HCT116 (cell line): ENCODE data around the gene SMIM24. TPM values are rescaled to one million over a fixed set of nuclear protein-coding genes. Genes with fewer than 3 reads are reported as not detected.
A peak's percentile ranks its signal among the peaks of the same experiment; 100 is the strongest.

ENCODE experiments used
- ATAC-seq: fragments of 200-7000 bp; cut with Tn5 transposase; 2 replicates; pipeline ENCODE4 v1.9.1; 2020; ENCODE audit warnings: mild to moderate bottlenecking, moderate library complexity
- BruUV-seq: library from RNA; stranded (reverse); fragments of 400-500 nt; replicated peaks from 2 replicates; lab custom pipeline; 2021; lab: Mats Ljungman, UMichigan
- CTCF ChIA-PET: fragments of 300-600 bp; sonication (Branson Sonifier 250); formaldehyde crosslinking; loops from one replicate; lab custom pipeline; 2021; ENCODE audit warnings: antibody characterized with exemption; lab: Charles Lee
- POLR2A ChIA-PET: fragments of 300-600, 350-600 bp; sonication (Branson Sonifier 250); formaldehyde crosslinking; loops from one replicate; lab custom pipeline; 2021; ENCODE audit warnings: antibody characterized with exemption; lab: Charles Lee
- RAD21 ChIA-PET, 2 experiments: fragments of 300-600 bp; sonication (Branson Sonifier 250); formaldehyde crosslinking; loops; one replicate each; lab custom pipeline; 2023; ENCODE audit warnings: low total read pairs in 2 of 2; ENCODE audit not compliant: uncharacterized antibody in 2 of 2, unreplicated experiment in 2 of 2, low non-redundant PET in 1 of 2; lab: Charles Lee
- DNase-seq: peaks from one replicate; pipeline ENCODE4 v3.0.0-alpha.2; 2010; ENCODE audit warnings: low read depth, low spot score
- H2AFZ ChIP-seq: fragments of 200-600 bp; shearing (Covaris generic), sonication (generic); 2 replicates; pipeline ENCODE4 v1.6.1; 2017; ENCODE audit warnings: low read depth, mixed run types, mixed read lengths, antibody characterized with exemption, low read length; ENCODE audit not compliant: poor library complexity, severe bottlenecking
- H3K27ac ChIP-seq: 2 replicates; pipeline ENCODE4 v1.5.1; 2012; ENCODE audit warnings: low read depth, low read length
- H3K27me3 ChIP-seq: fragments of 200-600 bp; sonication (generic); 2 replicates; pipeline ENCODE4 v1.6.1; 2016; ENCODE audit warnings: mixed run types, low read length, mixed read lengths; ENCODE audit not compliant: insufficient read depth
- H3K36me3 ChIP-seq, 2 experiments: fragments of 200-500 bp in 1 of 2; fragments of 200-600 bp in 1 of 2; sonication (Bioruptor generic) in 1 of 2; sonication (generic) in 1 of 2; 2 replicates each; pipeline versions ENCODE4 v1.5.1 to v1.6.1; 2014 to 2016; ENCODE audit warnings: low read length in 2 of 2, inconsistent platforms in 1 of 2, mixed read lengths in 1 of 2, mixed run types in 1 of 2; ENCODE audit not compliant: insufficient read depth in 2 of 2, control insufficient read depth in 1 of 2
- H3K4me1 ChIP-seq, 2 experiments: fragments of 200-600 bp in 1 of 2; sonication (generic) in 1 of 2; 2 replicates each; pipeline versions ENCODE4 v1.5.1 to v1.6.1; 2012 to 2017; ENCODE audit warnings: low read length in 2 of 2, inconsistent platforms in 1 of 2, mild to moderate bottlenecking in 1 of 2, mixed read lengths in 1 of 2, mixed run types in 1 of 2, moderate library complexity in 1 of 2; ENCODE audit not compliant: insufficient read depth in 2 of 2, control insufficient read depth in 1 of 2
- H3K4me2 ChIP-seq: fragments of 200-600 bp; sonication (generic); 2 replicates; pipeline ENCODE4 v1.6.1; 2017; ENCODE audit warnings: mixed run types, low read length, mixed read lengths
- H3K4me3 ChIP-seq, 2 experiments: fragments of 200-600 bp in 1 of 2; sonication (generic) in 1 of 2; replicated peaks in 1 of 2; 2 replicates each; pipeline ENCODE4 v1.5.1; 2011 to 2016; ENCODE audit warnings: low read length in 2 of 2, control low read depth in 1 of 2, low read depth in 1 of 2, mild to moderate bottlenecking in 1 of 2, mixed read lengths in 1 of 2, mixed run types in 1 of 2
- H3K79me2 ChIP-seq: fragments of 200-600 bp; sonication (generic); 2 replicates; pipeline ENCODE4 v1.6.1; 2017; ENCODE audit warnings: mild to moderate bottlenecking, mixed run types, low read length, moderate library complexity, mixed read lengths; ENCODE audit not compliant: insufficient read depth
- H3K9ac ChIP-seq: fragments of 200-600 bp; sonication (generic); 2 replicates; pipeline ENCODE4 v1.6.1; 2016; ENCODE audit warnings: low read length, mixed read lengths
- H3K9me2 ChIP-seq: fragments of 200-600 bp; sonication (generic), shearing (Covaris generic); 2 replicates; pipeline ENCODE4 v1.6.1; 2017; ENCODE audit warnings: mixed run types, mild to moderate bottlenecking, moderate library complexity; ENCODE audit not compliant: insufficient read depth
- H3K9me3 ChIP-seq, 2 experiments: fragments of 200-500 bp in 1 of 2; fragments of 200-600 bp in 1 of 2; sonication (Bioruptor generic) in 1 of 2; sonication (generic) in 1 of 2; 2 replicates each; pipeline ENCODE4 v1.6.1; 2014 to 2017; ENCODE audit warnings: low read length in 2 of 2, mixed read lengths in 2 of 2, inconsistent platforms in 1 of 2, low read depth in 1 of 2, mild to moderate bottlenecking in 1 of 2, mixed run types in 1 of 2, moderate library complexity in 1 of 2; ENCODE audit not compliant: control insufficient read depth in 1 of 2, insufficient read depth in 1 of 2
- H4K20me1 ChIP-seq: fragments of 200-600 bp; sonication (generic), shearing (Covaris generic); 2 replicates; pipeline ENCODE4 v1.6.1; 2017; ENCODE audit warnings: mixed run types, mild to moderate bottlenecking, moderate library complexity; ENCODE audit not compliant: insufficient read depth
- CBX3 ChIP-seq: IDR thresholded peaks from 2 replicates; pipeline ENCODE4 v1.6.1; 2012; ENCODE audit warnings: low read depth
- CEBPB ChIP-seq: IDR thresholded peaks from 2 replicates; pipeline ENCODE4 v1.6.1; 2012; ENCODE audit warnings: low read depth
- ELF1 ChIP-seq: IDR thresholded peaks from 2 replicates; pipeline ENCODE4 v1.6.1; 2012; ENCODE audit warnings: low read depth, borderline replicate concordance
- EZH2 ChIP-seq: fragments of 200-600 bp; sonication (generic); IDR thresholded peaks from 2 replicates; pipeline ENCODE4 v1.6.1; 2017; ENCODE audit warnings: antibody characterized with exemption, mixed run types
- JUND ChIP-seq: IDR thresholded peaks from 2 replicates; pipeline ENCODE4 v1.6.1; 2012
- MAX ChIP-seq: IDR thresholded peaks from 2 replicates; pipeline ENCODE4 v1.6.1; 2012
- POLR2A ChIP-seq: IDR thresholded peaks from 2 replicates; pipeline ENCODE4 v1.7.0; 2011; ENCODE audit warnings: borderline replicate concordance; ENCODE audit not compliant: insufficient read depth, insufficient read length; ENCODE audit errors: extremely low read depth
- POLR2AphosphoS5 ChIP-seq: IDR thresholded peaks from 2 replicates; pipeline ENCODE4 v1.6.1; 2011; ENCODE audit warnings: mild to moderate bottlenecking, low read depth, low read length, moderate library complexity
- SIN3A ChIP-seq: IDR thresholded peaks from 2 replicates; pipeline ENCODE4 v1.6.1; 2012; ENCODE audit warnings: low read depth
- SP1 ChIP-seq: IDR thresholded peaks from 2 replicates; pipeline ENCODE4 v1.6.1; 2012; ENCODE audit warnings: low read depth
- SRF ChIP-seq: IDR thresholded peaks from 2 replicates; pipeline ENCODE4 v1.6.1; 2012; ENCODE audit warnings: low read depth
- TCF7L2 ChIP-seq: IDR thresholded peaks from 2 replicates; pipeline ENCODE4 v1.7.0; 2011; ENCODE audit warnings: borderline replicate concordance, inconsistent platforms; ENCODE audit not compliant: insufficient read depth, insufficient read length; ENCODE audit errors: extremely low read depth
- YY1 ChIP-seq: IDR thresholded peaks from 2 replicates; pipeline ENCODE4 v1.6.1; 2011; ENCODE audit warnings: low read length, low read depth, moderate library complexity, mild to moderate bottlenecking; ENCODE audit not compliant: insufficient replicate concordance; ENCODE audit errors: extremely low read depth
- ZFX ChIP-seq: fragments of 450-650 bp; IDR thresholded peaks from 2 replicates; pipeline ENCODE4 v1.6.1; 2017
- intact Hi-C: fragments of 100-400 bp; cut with micrococcal nuclease; formaldehyde crosslinking; loops from 2 replicates; pipeline ENCODE4 v1.10.0; 2022
- total RNA-seq: library from RNA; stranded (reverse); gene quantifications from one replicate; pipeline ENCODE4 v1.2.1, GENCODE V29; 2021; ENCODE audit not compliant: unreplicated experiment
- TF ChIP-seq, protein P1 (sequence below), 3 experiments: fragments of 200-600 bp in 1 of 3; sonication (generic) in 1 of 3; IDR thresholded peaks in 2 of 3; conservative IDR thresholded peaks in 1 of 3; 2 replicates each; pipeline ENCODE4 v1.5.1; 2012 to 2017; ENCODE audit warnings: low read depth in 2 of 3, low read length in 2 of 3, antibody characterized with exemption in 1 of 3, borderline replicate concordance in 1 of 3, control low read depth in 1 of 3, mild to moderate bottlenecking in 1 of 3, mixed read lengths in 1 of 3, mixed run types in 1 of 3, moderate library complexity in 1 of 3; ENCODE audit not compliant: insufficient read depth in 1 of 3

The SMIM24 gene
- total RNA-seq, 1 experiment from 2014 or later: not detected

GRCh38 chr19:3500429-3501101 is 20.2 kb upstream of the SMIM24 start, which contains the start of gene DOHH:
TSS of gene DOHH (minus strand) at chr19:3500674. CDS start at chr19:3496814, 3,860 bp downstream.
- H3K27ac ChIP-seq: peak within 1 kb of the TSS; percentile 78
- POLR2A ChIA-PET: interaction anchor here (0.7 to 1.3 kb wide), 7 partner anchors 10 to 172 kb away, joined by 3 to 5 read pairs (median 3); no protein-coding TSS in a partner anchor
- DNase-seq (peak; percentile 98), ATAC-seq (peak; percentile 87)
- peak within 1 kb of the TSS; percentile 80 for H3K4me2 ChIP-seq
- H3K4me3 ChIP-seq: peak within 1 kb of the TSS; percentile 81 to 98
- TF ChIP-seq SIN3A (peak; percentile 35; the same call in 1 of the 2 replicates), POLR2A (peak; percentile 78), CEBPB (no peak), SRF (no peak), CBX3 (no peak), YY1 (peak; percentile 98), EZH2 (no peak), SP1 (peak; percentile 95), JUND (no peak; the same call in none of the 2 replicates), POLR2AphosphoS5 (peak; percentile 75), ZFX (no peak; the same call in 1 of the 2 replicates), TCF7L2 (peak; percentile 68), ELF1 (no peak), MAX (peak; percentile 97)
- TF ChIP-seq, protein P1, sequence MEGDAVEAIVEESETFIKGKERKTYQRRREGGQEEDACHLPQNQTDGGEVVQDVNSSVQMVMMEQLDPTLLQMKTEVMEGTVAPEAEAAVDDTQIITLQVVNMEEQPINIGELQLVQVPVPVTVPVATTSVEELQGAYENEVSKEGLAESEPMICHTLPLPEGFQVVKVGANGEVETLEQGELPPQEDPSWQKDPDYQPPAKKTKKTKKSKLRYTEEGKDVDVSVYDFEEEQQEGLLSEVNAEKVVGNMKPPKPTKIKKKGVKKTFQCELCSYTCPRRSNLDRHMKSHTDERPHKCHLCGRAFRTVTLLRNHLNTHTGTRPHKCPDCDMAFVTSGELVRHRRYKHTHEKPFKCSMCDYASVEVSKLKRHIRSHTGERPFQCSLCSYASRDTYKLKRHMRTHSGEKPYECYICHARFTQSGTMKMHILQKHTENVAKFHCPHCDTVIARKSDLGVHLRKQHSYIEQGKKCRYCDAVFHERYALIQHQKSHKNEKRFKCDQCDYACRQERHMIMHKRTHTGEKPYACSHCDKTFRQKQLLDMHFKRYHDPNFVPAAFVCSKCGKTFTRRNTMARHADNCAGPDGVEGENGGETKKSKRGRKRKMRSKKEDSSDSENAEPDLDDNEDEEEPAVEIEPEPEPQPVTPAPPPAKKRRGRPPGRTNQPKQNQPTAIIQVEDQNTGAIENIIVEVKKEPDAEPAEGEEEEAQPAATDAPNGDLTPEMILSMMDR (IDR thresholded peaks at IDR 0.05 in 2 of 3, conservative IDR thresholded peaks at IDR 0.05 in 1 of 3; ENCODE audit: borderline replicate concordance in 1 of 3, insufficient read depth in 1 of 3, low read depth in 2 of 3, low read length in 2 of 3): no peak
- no peaks in the 10 kb centered on the region for H4K20me1 ChIP-seq
- H3K4me1 ChIP-seq: peaks cover 15 to 24% of the 10 kb centered on the region in 2 experiments; a peak in 3 of 4 replicates
- H3K9me2 ChIP-seq: no peaks in the 10 kb centered on the region
- RAD21 ChIA-PET: no interaction called here
- peaks cover 38% of the 10 kb centered on the region for H3K79me2 ChIP-seq
- no peaks in the 10 kb centered on the region for H3K27me3 ChIP-seq
- no peaks in the 10 kb centered on the region for H3K9me3 ChIP-seq
- H2AFZ ChIP-seq: no peak within 1 kb of the TSS
- H3K9ac ChIP-seq: peak within 1 kb of the TSS; percentile 86
- intact Hi-C loops: no loop called here
- peaks cover 2 to 11% of the 10 kb centered on the region in 2 experiments; a peak in 2 of 4 replicates for H3K36me3 ChIP-seq
- no TSS peak for BruUV-seq
- CTCF ChIA-PET: interaction anchor here (1.0 to 2.3 kb wide), 2 partner anchors 16 to 224 kb away, joined by 6 to 17 read pairs; no protein-coding TSS in a partner anchor
